OCI-LY3 (cell line): ENCODE results near the gene SCUBE2.
"Not testable (repeated sequence)": the region's sequence is repeated elsewhere in the genome, so short reads cannot be mapped to it uniquely, and the experiment has no call there.

Source experiments
- H2AFZ ChIP-seq: fragments of 200-600, 300-600 bp; shearing (Covaris generic); 2 replicates; pipeline ENCODE4 v1.6.0; 2014; ENCODE audit warnings: antibody characterized with exemption, low read depth, low read length
- H3K27ac ChIP-seq: fragments of 200-600, 300-600 bp; sonication (generic); 2 replicates; pipeline ENCODE4 v1.5.1; 2014; ENCODE audit warnings: mild to moderate bottlenecking, low read length, moderate library complexity, mixed read lengths
- H3K27me3 ChIP-seq: fragments of 200-600, 300-600 bp; sonication (generic); 2 replicates; pipeline ENCODE4 v1.6.1; 2014; ENCODE audit warnings: low read depth, low read length, mixed read lengths
- H3K36me3 ChIP-seq: fragments of 200-600, 300-600 bp; sonication (generic); replicated peaks from 2 replicates; pipeline ENCODE3; 2014; ENCODE audit warnings: low read depth, low read length, mixed read lengths
- H3K4me1 ChIP-seq: fragments of 300-600, 200-600 bp; sonication (generic); 2 replicates; pipeline ENCODE4 v1.6.1; 2014; ENCODE audit warnings: low read length, mixed read lengths
- H3K4me2 ChIP-seq: fragments of 200-600, 300-600 bp; sonication (generic); 2 replicates; pipeline ENCODE4 v1.6.1; 2014; ENCODE audit warnings: low read length, mixed read lengths
- H3K4me3 ChIP-seq: fragments of 300-600, 200-600 bp; sonication (generic); 2 replicates; pipeline ENCODE4 v1.5.1; 2014; ENCODE audit warnings: antibody characterized with exemption, mild to moderate bottlenecking, low read length, moderate library complexity
- H3K79me2 ChIP-seq: fragments of 300-600, 200-600 bp; shearing (Covaris generic); 2 replicates; pipeline ENCODE4 v1.6.1; 2014; ENCODE audit warnings: mild to moderate bottlenecking, low read length, mixed read lengths
- H3K9ac ChIP-seq: fragments of 300-600, 200-600 bp; shearing (Covaris generic); 2 replicates; pipeline ENCODE4 v1.6.0; 2014; ENCODE audit warnings: mild to moderate bottlenecking, low read length, moderate library complexity
- H3K9me3 ChIP-seq: fragments of 200-600, 300-600 bp; shearing (Covaris generic); 2 replicates; pipeline ENCODE4 v1.6.1; 2014; ENCODE audit warnings: low read length, mixed read lengths; ENCODE audit not compliant: insufficient read depth
- H4K20me1 ChIP-seq: fragments of 200-600, 300-600 bp; sonication (generic); 2 replicates; pipeline ENCODE4 v1.6.1; 2016; ENCODE audit warnings: low read length, mixed read lengths; ENCODE audit not compliant: insufficient read depth
- EZH2phosphoT487 ChIP-seq: fragments of 200-600 bp; shearing (Covaris generic); IDR thresholded peaks from 2 replicates; pipeline ENCODE4 v1.6.1; 2018; ENCODE audit warnings: antibody characterized with exemption, mixed run types, low read depth
- TF ChIP-seq, protein P1 (sequence below): fragments of 200-600, 300-600 bp; sonication (generic); IDR thresholded peaks from 2 replicates; pipeline ENCODE4 v1.5.1; 2014; ENCODE audit warnings: antibody characterized with exemption, low read length, low read depth

The SCUBE2 gene

DNA sequence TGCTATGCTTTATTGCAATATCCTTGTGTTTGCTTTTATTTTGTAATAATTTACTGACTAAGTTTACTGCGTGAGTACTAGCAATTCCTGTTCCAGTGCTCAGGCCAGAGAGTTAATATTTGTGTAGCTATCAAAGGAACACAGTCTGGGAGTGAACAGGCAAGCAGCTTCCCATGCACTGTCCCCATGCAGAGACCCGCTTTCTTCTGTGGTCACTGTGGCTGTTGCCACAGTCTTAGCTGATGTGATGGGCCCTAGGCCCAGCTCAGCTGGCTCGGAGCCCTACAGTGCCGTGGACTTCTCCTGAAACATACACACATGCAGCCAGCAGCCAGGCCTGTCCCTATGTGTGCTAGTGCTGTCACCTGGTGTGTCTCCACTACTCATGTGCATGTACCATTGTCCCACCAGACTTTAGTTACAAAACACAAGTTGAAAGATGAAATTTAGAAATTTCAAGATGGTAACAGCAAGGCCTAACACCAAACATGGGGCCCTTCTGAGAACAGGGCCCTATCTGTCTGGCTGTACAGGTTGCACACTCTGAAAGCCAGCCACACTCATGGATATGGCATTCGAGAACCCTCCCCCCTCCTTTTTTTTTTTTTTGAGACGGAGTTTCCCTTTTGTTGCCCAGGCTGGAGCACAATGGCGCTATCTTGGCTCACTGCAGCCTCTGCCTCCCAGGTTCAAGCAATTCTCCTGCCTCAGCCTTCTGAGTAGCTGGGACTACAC is 12.3 kb upstream of the SCUBE2 start:
- Histone ChIP-seq H3K27me3 (no peaks in the 10 kb centered on the region), H3K4me1 (no peaks in the 10 kb centered on the region), H3K79me2 (no peaks in the 10 kb centered on the region), H3K9ac (no peak overlapping the region), H3K4me2 (no peak overlapping the region), H4K20me1 (no peaks in the 10 kb centered on the region), H3K36me3 (no peaks in the 10 kb centered on the region), H2AFZ (no peak overlapping the region), H3K27ac (no peak overlapping the region), H3K9me3 (no peaks in the 10 kb centered on the region), H3K4me3 (no peak overlapping the region)
- no peak for TF ChIP-seq EZH2phosphoT487
- TF ChIP-seq, protein P1, sequence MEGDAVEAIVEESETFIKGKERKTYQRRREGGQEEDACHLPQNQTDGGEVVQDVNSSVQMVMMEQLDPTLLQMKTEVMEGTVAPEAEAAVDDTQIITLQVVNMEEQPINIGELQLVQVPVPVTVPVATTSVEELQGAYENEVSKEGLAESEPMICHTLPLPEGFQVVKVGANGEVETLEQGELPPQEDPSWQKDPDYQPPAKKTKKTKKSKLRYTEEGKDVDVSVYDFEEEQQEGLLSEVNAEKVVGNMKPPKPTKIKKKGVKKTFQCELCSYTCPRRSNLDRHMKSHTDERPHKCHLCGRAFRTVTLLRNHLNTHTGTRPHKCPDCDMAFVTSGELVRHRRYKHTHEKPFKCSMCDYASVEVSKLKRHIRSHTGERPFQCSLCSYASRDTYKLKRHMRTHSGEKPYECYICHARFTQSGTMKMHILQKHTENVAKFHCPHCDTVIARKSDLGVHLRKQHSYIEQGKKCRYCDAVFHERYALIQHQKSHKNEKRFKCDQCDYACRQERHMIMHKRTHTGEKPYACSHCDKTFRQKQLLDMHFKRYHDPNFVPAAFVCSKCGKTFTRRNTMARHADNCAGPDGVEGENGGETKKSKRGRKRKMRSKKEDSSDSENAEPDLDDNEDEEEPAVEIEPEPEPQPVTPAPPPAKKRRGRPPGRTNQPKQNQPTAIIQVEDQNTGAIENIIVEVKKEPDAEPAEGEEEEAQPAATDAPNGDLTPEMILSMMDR = no peak

DNA sequence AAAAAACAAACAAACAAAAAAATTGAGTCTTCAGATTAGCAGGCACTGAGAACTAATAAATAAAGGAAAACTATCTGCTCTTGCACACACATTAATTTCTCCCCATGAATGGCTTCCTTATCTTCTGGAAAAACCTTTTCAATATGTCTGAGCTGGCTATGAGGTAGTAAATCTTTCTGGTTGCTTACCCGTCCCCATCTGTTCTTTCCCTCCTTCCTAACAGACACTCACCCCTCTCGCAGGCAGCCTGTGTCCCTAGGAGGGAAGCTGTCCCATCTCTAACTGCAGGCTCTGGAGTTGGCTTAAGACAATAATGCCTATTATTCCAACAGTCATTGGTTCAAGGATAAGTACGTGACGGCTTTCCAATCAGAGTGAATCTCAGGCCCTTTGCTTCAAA is 8.2 kb upstream of the SCUBE2 start:
- no peak overlapping the region for H3K4me3 ChIP-seq
- H2AFZ ChIP-seq = no peak overlapping the region
- H3K27ac ChIP-seq = no peak overlapping the region
- no peak overlapping the region for H3K9ac ChIP-seq
- H3K4me1 ChIP-seq = no peaks in the 10 kb centered on the region
- H3K27me3 ChIP-seq = no peaks in the 10 kb centered on the region
- no peaks in the 10 kb centered on the region for H3K36me3 ChIP-seq
- H3K4me2 ChIP-seq = no peak overlapping the region
- H3K9me3 ChIP-seq = no peaks in the 10 kb centered on the region
- TF ChIP-seq, protein P1 = no peak
- no peak for TF ChIP-seq EZH2phosphoT487
- H4K20me1 ChIP-seq = no peaks in the 10 kb centered on the region
- no peaks in the 10 kb centered on the region for H3K79me2 ChIP-seq

DNA sequence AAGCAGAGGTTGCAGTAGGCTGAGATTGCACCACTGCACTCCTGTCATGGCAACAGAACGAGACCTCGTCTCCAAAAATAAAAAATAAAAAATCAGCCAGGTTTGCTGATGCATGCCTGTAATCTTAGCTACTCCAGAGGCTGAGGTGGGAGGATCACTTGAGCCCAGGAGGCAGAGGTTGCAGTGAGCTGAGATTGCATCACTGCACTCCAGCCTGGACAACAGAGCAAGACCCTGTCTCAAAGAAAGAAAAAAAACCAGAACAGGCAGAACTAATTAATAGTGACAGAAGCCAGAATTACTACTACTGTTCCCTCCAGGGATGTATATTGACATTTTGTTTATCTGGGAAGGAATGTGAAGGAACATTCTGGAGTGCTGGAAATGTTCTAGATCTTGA is 7.1 kb upstream of the SCUBE2 start:
- not testable (repeated sequence) for H3K9me3 ChIP-seq, H4K20me1 ChIP-seq, H2AFZ ChIP-seq, H3K27ac ChIP-seq, H3K4me2 ChIP-seq, H3K4me1 ChIP-seq, H3K9ac ChIP-seq, H3K36me3 ChIP-seq, H3K79me2 ChIP-seq, H3K27me3 ChIP-seq, H3K4me3 ChIP-seq

DNA sequence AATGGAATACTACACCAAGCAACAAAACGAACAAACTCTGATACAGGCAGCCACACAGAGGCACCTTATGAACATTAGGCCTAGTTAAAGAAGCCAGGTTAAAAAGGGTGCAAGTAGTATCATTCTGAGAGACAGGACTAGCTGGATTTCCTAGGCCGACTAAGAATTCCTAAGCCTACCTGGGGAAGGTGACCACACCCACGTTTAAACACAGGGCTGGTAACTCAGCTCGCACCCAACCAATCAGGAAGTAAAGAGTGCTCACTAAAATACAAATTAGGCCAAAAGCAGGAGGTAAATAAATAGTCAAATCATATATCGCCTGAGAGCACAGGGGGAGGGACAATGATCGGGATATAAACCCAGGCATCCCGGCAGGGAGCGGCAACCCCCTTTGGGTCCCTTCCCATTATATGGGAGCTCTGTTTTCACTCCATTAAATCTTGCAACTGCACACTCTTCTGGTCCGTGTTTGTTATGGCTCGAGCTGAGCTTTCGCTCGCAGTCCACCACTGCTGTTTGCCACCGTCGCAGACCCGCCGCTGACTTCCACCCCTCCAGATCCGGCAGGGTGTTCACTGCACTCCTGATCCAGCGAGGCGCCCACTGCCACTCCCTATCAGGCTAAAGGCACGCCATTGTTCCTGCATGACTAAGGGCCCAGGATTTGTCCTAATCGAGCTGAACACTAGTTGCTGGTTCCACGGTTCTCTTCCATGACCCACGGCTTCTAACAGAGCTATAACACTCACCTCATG is 6.0 kb upstream of the SCUBE2 start:
- not testable (repeated sequence) for H3K27ac ChIP-seq, H2AFZ ChIP-seq, H3K79me2 ChIP-seq, H3K4me3 ChIP-seq, H3K4me1 ChIP-seq, H3K4me2 ChIP-seq, H3K36me3 ChIP-seq, H3K9ac ChIP-seq, H3K9me3 ChIP-seq, H3K27me3 ChIP-seq, H4K20me1 ChIP-seq

DNA sequence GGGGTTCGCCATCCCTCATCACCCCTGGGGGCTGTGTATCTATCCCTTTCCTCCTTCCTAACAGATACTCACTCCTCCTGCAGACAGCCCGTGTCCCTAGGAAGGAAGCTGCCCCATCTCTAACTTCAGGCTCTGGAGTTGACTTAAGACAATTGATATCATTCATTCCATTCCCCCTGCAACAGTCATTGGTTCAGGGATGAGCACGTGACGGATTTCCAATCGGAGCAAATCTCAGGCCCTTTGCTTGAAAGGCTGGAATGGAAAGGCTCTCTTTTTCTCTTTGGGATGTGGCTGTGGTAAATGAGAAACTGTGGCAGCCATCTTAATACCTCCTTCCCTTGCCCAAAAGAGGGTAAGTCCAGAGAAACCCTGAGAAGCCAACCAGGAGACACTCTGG is 5.0 kb upstream of the SCUBE2 start:
- Histone ChIP-seq H2AFZ (no peak overlapping the region), H3K4me3 (no peak overlapping the region), H3K9me3 (no peaks in the 10 kb centered on the region), H3K27me3 (no peaks in the 10 kb centered on the region), H3K9ac (no peak overlapping the region), H4K20me1 (no peaks in the 10 kb centered on the region), H3K79me2 (no peaks in the 10 kb centered on the region), H3K4me2 (no peak overlapping the region), H3K4me1 (no peaks in the 10 kb centered on the region), H3K27ac (no peak overlapping the region), H3K36me3 (no peaks in the 10 kb centered on the region)
- TF ChIP-seq EZH2phosphoT487 = no peak
- TF ChIP-seq, protein P1 = no peak
